HG02610 (cell line): ENCODE data around the gene ERC1.
"Not testable (repeated sequence)": the region's sequence is repeated elsewhere in the genome, so short reads cannot be mapped to it uniquely, and the experiment has no call there.

ENCODE experiments used
- ATAC-seq: cut with Tn5 transposase; IDR thresholded peaks from one replicate; pipeline ENCODE4 v1.9.1; 2021; ENCODE audit warnings: mild to moderate bottlenecking, moderate library complexity; ENCODE audit not compliant: unreplicated experiment

ERC1 gene

GRCh38 chr12:1069846-1070245, 78.8 kb downstream of the ERC1 start:
- ATAC-seq: no peak

- ATAC-seq: no peak
Observed at GRCh38 chr12:1071182-1071581, 80.2 kb downstream of the ERC1 start.

- no peak for ATAC-seq
Observed at GRCh38 chr12:1073652-1074051, 82.6 kb downstream of the ERC1 start.

GRCh38 chr12:1077036-1077803, 86.2 kb downstream of the ERC1 start:
- no peak for ATAC-seq

GRCh38 chr12:1078002-1078401, 87.0 kb downstream of the ERC1 start:
- no peak for ATAC-seq

- ATAC-seq: no peak
Observed at GRCh38 chr12:1080520-1081223, 89.6 kb downstream of the ERC1 start.

GRCh38 chr12:1083151-1083888, 92.3 kb downstream of the ERC1 start:
- ATAC-seq: no peak

- no peak for ATAC-seq
Observed at GRCh38 chr12:1083889-1084262, 92.9 kb downstream of the ERC1 start.

- ATAC-seq: no peak
Observed at GRCh38 chr12:1091350-1091749, 100.3 kb downstream of the ERC1 start.

GRCh38 chr12:1093166-1093751, 102.2 kb downstream of the ERC1 start:
- ATAC-seq: no peak

GRCh38 chr12:1094714-1095113, 103.7 kb downstream of the ERC1 start:
- peak; percentile 37 for ATAC-seq

GRCh38 chr12:1099158-1099557, 108.1 kb downstream of the ERC1 start:
- peak; percentile 75 for ATAC-seq

GRCh38 chr12:1099618-1100017, 108.6 kb downstream of the ERC1 start:
- ATAC-seq: not testable (repeated sequence)

- ATAC-seq: no peak
Observed at GRCh38 chr12:1102115-1102514, 111.1 kb downstream of the ERC1 start.

- ATAC-seq: no peak
Observed at GRCh38 chr12:1102791-1103450, 111.9 kb downstream of the ERC1 start.

- ATAC-seq: no peak
Observed at GRCh38 chr12:1103632-1104031, 112.6 kb downstream of the ERC1 start.

- ATAC-seq: no peak
Observed at GRCh38 chr12:1104088-1104800, 113.2 kb downstream of the ERC1 start.

- no peak for ATAC-seq
Observed at GRCh38 chr12:1107669-1108068, 116.6 kb downstream of the ERC1 start.

GRCh38 chr12:1108276-1108675, 117.3 kb downstream of the ERC1 start:
- peak; percentile 79 for ATAC-seq
